Activated CD4-positive, alpha-beta T cell treated with anti-CD3 and anti-CD28 coated beads, Interleukin-2, amount 50 U/mL, for 24 hours (primary cell): Measurements from ENCODE around the gene RPL3.
"Not testable (repeated sequence)": the region's sequence is repeated elsewhere in the genome, so short reads cannot be mapped to it uniquely, and the experiment has no call there.

ENCODE experiments used
- DNase-seq, 2 donors: peaks; one replicate each; pipeline ENCODE4 v3.0.0-alpha.2; 2020; ENCODE audit warnings: low read depth in 1 of 2, low spot score in 1 of 2

Gene RPL3

DNA sequence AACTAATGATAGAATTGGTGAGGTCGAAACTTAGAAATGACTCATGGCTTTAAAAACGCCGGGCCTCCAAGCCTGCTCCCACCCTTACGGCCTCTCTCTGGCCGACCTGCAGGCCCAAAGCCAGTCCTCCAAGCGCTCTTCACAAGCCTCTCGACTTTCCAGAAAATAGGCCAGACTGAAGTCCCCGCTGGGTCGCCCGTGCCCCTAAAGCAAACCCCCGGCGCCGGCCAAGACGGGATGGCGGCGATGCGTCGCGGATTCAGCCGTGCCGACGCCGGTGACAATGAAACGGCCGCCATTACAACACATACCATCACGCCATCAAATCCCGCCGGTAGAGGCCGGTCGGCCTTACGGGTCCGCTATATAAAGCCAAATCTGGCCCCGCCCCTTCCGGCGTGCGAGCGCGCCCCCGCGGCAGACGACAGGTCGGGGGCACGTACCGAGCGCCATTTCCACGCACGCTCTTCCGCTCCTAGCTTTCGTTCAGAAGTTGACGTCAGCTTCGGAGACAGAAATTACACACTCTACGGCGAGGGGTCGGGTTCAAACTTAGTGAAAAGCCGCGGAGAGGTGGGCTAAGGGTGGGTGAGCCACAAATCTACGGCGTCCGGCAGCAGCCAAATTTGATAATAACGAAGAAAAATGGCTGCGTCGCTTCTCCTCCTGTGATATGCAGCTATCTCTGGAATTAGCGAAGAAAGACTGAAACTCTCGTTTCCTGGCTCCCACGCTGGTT lies at the start of gene RPL3:
TSS of gene RPL3 (minus strand) at position 340 of the 739 bp plus-strand sequence. CDS start at position 314, 26 bp downstream.
- peak; percentile 95 to 97 for DNase-seq

DNA sequence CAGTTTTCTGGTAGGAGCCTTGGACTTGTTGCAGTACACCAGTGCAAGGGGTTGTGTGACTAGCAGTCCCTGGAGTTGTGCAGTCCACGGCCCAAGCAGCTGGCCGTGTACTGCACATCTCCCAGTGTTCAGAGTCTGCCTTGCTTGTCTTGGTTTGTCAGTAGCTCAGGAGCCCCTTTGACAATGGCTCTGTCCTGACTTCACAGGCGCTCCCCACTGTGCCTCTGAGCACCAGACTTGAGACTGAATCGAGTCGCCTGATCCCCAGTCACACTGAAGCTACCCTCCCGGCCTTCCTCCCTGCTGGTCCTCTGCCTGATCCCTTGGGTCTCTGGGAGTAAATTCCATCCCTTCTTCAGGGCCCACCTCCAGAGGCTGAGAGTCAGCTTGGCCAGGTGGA lies 49.8 kb upstream of the RPL3 start:
- DNase-seq = no peak

DNA sequence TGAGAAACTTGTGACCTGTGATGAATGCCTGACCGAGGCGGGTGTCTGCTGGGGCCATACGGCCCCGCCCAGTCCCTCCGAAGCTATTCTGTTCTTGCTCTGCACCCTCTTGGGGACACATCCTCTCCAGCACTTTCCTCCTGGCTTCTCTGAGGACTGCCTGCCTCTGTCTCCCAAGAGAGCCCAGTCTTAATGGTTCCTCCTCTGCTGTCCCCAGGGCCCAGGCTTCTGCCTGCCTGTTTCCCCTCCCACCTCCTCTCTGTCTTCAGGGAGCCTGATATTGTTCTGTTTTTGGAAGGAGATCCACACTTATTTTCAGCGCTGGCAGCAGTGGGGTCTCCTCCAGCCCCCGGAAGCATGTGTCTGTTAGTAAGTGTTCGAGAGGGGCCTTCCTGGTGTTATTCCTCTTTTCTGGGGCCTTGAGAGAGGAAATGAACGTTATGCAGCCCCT lies 49.1 kb upstream of the RPL3 start:
- no peak for DNase-seq

DNA sequence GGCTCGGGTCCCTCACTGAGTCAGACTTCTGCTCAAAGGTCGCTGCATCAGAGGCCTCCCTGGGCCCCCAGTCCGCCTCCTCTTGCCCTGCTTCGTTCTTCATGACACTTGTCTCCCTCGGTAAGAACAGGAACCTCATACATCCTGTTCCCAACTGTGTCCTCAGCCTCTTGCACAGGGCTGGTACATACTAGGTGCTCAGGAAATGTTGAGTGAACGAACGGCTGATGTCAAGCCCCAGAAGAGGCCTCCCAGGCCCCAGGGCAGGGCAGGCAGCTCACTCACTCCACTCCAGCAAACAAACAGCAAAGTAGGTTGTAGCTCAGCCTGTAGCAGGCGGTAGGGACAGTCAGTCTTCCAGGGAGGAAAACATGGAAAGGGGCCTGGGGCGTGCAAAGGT lies 47.6 kb upstream of the RPL3 start:
- DNase-seq = no peak

DNA sequence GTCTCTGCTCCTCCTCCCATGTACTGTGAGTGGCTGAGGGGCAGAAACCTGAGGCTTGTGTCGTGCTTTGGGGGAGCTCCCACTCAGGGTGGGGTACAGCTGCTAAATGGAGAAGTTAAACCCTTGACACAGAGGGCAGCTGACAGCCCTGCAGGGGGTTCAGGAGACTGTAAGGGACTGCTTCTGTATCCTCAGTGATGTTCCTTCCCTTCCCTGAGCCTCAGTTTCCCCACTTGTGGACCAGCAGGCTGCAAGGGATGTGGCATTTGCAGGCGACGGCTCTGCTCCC lies 46.0 kb upstream of the RPL3 start:
- no peak for DNase-seq

DNA sequence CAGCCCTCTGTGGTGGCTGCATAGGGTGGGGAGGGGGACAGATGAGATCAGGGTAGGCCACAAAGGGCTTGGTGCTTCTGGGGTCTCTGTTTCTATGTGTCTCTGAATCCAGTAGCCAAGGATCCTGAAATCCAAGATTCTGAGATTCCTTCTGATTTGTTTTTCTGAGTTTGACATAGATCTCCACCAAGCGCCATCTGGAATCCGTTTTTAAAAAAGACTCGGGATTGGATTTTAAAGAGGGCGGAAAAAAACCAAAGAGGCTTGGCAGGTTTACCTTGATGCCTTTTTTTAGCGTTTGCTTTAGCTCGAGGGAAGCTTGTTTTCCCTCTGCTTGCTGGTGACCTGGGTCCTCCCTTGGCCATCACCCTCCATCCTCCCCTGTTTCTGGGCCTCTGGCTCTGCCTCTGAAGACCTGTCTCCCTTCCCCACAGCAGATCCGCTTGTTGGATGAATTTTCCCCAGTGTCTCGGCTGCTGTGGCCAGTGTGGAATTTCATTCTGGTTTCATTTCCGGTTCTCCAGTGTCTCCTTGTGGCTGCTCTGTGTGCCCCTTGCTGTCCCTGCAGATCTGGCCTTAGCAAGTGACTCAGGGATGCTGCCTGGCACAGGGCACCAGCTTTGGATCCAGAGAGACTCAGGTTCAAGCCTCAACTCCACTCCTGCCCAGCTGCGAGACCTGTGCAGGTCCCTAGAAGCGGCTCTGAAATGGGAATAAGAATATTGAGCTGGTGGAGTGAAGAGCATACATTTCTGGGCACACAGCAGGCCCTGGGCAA lies 45.5 kb upstream of the RPL3 start:
- DNase-seq = no peak

DNA sequence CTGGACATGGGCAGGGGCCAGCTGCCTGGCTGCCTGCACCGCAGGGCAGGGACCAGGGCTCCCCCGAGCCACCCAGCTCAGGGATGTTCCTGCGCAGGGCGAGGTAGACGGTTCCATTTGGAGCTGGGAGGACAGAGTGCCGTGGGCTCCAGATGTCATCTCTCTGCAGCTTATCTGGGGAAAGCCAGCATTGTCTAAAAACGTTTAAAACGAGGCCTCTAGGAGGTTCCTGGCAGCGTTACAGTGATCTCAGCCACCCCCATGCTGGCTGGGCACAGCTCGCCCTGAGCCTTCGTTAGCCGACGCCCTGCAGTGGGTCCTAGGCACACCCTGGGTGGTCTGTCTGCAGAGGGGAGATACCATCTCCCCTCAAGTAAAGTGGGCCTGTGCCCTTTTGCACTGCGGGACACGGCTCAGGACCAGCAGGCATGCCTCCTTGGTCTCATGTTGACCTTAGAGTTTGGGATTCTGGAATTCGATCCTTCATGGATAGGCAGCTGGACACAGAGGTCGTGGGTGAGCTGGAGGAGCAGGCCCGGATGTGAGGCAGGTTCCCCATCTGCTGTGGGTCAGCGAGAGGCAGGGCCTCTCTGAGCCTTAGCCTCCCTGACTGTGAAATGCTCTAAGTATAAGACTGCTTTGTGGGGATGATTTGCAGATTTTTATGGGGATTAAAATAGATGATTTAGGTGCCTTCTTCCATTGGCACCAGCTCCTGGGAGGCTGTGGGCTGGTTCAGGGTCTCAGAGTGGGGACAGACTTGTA lies 44.5 kb upstream of the RPL3 start:
- no peak for DNase-seq

DNA sequence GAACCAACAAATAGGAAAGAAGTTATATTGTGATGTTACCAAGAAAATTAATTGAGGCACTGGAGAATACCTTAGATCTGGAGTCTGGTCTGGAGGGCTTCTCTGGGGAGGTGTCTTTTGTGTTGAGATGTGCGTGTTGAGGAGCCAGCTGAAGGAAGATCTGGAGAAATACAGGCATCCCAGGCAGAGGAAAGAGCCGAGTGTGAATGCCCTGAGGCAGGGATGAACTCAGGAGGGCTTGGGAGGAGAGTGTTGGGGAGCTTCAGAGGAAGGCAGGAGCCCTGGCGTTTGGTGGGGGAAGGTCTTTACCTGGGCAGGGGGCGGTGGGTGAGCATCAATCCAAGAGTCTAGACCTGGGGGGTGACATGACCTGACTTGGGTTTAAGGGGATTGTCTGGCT lies 43.5 kb upstream of the RPL3 start:
- DNase-seq = no peak

DNA sequence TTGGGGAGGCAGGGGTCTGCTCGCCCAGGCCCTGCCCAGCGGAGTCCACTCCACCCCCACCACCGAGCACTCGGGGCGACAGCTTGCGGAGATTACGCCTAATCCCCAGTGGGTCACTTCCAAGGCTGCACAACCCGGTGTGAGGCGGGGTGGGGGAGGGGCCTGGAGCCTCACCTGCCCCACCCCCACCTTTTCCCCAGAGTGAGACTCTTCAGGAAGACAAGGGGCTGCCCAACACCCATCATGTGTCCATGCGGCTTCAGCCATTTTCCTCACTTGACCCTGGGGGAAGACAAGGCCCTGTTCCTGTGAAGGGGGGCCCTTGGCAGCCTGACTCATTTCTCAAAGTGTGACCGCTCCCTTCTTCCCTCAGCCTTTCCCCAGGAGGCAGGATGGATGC lies 42.8 kb upstream of the RPL3 start:
- no peak for DNase-seq

DNA sequence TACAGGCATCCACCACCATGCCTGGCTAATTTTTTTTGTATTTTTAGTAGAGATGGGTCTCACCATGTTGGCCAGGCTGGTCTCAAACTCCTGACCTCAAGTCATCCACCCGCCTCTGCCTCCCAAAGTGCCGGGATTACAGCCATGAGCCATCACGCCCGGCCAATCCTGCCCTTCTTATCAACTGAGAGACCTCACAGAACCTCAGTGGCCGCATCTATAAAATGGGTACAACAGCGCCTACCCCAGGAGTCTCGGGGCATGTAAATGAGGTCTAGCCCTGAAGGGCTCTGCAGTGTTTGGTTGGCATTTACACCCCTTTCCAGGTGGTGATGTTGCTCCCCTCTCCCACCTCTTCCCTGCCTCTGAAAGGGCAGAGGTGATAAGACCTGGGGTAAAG lies 42.1 kb upstream of the RPL3 start:
- no peak for DNase-seq

DNA sequence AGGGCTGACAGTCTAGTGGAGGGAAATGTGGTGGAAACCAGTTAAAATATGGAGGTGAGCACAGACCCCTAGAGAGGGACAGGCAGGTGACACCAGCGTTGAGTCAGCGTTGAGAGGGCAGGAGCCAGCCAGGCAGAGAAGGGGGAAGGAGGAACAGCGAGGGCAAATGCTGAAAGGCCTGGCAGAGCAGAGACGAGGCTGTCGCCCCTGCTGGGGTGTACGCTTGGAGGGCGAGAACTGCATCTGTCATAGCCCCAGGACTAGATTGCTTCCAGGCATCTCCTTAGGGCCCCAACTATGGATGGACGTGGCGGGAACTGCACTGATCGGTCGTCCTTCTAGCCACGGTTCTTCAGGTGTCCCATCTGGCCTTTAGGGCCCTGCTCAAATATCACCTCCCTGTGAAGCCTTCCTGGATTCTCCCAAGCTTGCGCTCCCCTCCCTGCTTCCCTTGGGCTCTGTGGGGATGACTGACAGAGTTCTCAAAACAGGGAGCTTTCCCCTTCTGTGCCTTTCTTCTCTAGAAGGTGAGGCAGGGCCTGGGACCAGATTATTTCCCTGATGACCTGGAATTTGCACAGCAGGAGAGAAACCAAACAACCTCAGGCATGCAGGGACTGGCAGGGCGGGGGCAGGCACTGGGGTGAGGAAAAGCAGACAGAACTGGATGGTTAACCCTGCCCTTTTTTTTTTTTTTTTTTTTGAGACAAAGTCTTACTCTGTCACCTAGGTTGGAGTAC lies 41.4 kb upstream of the RPL3 start:
- DNase-seq = no peak

DNA sequence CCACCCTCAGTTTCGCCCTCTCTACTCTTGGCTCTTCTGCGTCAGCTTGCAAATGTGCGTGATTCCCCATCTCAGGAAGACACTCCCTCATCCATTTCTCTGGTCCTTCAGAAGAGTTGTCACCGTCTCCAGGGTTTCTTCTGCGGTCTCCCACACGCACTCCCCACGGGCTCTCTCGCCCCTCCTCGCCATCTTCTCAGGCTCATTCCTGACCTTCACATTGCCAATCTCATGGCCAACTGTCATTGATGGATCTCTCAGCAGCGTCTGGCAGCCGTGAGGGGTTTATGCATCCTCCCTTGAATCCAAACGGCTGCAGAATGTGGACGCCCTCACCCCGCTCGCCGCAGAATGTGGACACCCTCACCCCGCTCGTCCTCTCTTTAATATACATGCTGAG lies 40.8 kb upstream of the RPL3 start:
- DNase-seq = no peak

DNA sequence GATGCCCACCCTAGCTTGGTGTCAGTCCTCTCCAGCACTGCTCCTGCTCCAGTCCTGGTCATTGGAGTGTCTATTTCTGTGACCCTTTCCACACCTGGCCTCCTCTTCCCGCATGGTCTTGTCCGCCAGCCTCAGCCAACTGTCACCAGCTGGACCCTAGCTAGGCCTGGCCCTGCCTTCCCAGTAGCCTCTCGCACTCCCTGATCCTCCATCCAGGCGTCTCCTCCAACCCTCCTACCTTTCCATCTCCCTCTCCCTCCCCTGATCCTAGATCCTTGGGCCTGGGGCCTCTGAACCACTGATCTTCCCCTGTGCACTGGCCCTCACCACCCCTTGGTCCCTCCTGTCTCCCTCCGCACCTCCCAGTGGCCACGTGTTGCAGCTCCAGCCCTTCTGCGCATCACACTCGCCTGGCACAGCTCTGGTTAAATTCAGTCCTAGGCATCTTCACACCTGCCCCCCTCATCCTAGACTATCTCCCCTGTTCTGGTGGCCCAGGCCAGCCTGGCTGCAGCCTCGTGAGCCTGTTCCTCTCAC lies 40.3 kb upstream of the RPL3 start:
- no peak for DNase-seq

DNA sequence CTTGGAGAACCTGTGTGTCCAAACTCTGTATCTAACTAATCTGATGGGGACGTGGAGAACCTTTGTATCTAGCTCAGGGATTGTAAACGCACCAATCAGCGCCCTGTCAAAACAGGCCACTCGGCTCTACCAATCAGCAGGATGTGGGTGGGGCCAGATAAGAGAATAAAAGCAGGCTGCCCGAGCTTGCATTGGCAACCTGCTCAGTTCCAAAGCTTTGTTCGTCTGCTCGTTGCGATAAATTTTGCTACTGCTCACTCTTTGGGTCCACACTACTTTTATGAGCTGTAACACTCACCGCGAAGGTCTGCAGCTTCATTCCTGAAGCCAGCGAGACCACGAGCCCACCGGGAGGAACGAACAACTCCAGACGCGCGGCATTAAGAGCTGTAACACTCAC lies 38.8 kb upstream of the RPL3 start:
- not testable (repeated sequence) for DNase-seq

DNA sequence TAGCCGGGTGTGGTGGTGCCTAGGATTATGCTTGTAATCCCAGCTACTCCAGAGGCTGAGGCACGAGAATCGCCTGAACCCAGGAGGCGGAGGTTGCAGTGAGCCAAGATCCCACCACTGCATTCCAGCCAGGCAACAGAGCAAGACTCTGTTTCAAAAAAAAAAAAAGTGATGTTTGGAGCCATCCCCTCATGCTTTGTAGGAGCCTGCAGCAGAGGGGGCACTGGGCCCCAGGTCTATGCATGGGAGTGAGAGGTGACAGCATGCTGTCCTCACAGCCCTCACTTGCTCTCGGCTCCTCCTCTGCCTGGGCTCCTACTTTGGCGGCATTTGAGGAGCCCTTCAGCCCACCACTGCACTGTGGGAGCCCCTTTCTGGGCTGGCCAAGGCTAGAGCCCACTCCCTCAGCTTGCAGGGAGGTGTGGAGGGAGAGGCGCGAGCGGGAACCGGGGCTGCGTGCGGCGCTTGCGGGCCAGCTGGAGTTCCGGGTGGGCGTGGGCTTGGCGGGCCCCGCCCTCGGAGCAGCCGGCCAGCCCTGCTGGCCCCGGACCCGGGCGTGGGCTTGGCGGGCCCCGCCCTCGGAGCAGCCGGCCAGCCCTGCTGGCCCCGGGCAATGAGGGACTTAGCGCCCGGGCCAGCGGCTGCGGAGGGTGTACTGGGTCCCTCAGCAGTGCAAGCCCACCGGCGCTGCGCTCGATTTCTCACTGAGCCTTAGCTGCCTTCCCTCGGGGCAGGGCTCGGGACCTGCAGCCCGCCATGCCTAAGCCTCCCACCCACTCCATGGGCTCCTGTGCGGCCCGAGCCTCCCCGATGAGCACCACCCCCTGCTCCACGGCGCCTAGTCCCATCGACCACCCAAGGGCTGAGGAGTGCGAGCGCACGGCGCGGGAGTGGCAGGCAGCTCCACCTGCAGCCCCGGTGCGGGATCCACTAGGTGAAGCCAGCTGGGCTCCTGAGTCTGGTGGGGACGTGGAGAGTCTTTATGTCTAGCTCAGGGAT lies 38.0 kb upstream of the RPL3 start:
- not testable (repeated sequence) for DNase-seq

DNA sequence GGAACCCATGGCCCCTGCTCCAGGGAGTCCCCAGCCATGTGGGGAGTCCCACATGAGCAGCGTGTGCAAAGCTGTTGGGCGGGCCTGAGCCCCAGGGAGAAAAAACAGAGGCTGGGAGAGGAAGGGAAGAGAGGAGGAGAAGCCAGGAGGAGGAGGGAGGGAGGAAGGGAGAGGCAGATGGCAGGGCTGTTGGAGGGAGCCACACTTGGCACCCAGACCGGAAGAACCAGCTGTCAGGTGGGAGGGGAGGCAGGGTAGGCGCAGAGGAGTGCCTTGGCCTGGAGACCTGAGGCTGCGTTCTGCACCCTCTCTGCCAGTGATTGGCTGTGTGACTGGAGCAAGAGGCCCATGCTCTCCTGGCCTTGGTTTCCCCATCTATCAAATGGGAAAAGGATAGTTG lies 37.0 kb upstream of the RPL3 start:
- DNase-seq = no peak

DNA sequence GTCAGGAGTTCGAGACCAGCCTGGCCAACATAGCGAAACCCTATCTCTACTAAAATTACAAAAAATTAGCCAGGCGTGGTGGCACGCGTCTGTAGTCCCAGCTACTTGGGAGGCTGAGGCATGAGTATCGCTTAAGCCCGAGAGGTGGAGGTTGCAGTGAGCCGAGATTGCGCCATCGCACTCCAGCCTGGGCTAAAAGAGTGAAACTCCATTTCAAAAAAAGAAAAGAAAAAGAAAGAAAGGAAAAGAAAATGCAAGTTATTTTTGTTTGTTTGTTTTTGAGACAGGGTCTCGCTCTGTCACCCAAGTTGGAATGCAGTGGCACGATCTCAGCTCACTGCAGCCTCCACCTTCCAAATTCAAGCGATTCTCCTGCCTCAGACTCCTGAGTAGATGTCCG lies 36.4 kb upstream of the RPL3 start:
- not testable (repeated sequence) for DNase-seq

DNA sequence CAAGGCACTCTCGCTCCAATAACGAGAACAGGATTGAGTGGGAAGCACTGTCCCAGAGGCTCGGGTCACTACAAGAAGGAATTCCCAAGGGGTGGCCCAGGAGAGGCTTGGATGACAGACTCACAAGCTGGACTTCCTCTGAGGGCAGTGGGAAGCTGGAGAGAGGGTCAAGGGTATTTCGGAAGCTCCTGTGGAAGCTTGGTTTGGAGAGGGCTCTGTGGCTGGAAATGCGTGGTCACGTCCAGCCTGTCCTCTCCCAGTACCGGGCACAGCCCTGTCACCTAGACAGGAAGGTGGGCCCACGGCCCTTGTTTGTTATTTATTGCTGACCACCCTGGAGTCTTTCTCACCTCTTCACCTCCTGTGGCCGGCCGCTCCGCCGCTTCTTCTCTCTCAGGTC lies 35.7 kb upstream of the RPL3 start:
- no peak for DNase-seq

DNA sequence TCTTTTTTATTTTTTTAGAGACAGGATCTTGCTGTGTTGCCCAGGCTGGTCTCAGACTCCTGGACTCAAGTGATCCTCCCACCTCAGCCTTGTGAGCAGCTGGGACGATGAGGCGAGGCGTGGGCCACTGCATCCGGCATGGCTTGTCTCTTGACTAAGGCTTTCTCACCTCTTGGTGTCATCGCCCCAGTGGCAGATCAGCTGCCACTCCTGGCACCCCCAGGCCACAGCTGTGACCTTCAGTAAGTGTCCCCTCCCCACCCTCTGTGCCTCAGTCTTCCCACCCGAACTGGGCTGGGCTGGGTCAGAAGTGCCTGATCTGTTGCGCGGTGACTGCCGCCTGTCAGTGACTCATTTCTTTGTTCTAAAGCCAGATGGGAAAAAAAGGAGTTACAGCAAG lies 33.9 kb upstream of the RPL3 start:
- no peak for DNase-seq

DNA sequence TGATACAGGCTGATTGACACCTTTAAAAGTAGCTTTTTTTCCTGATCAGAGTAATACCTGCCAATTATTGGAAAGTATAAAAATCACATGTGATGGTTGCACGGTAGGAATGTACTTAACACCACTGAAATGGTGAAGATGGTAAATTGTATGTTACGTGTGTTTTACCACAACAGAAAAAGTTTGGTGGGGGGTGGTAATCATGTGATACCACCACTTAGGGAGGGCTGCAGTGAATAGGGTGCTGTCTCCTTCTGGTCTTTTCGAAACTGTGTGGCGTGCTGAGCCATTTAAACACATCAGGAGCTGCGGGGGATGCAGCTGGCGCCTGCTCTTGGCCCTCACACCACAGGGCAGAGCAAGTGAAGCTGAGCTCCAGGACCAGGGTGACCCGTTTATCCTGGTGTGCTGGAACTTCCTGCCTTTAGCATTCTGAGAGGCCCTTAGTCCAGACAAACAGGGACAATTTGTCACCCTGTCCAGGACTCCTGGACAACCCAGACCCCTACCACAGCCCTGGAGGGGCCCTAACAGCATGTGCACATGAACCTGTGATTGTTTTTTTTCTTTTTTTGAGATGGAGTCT lies 33.0 kb upstream of the RPL3 start:
- no peak for DNase-seq
